ENCODE data around the gene NDST4. TPM values are rescaled to one million over a fixed set of nuclear protein-coding genes. Genes with fewer than 3 reads are reported as not detected.

Gene NDST4
- total RNA-seq, 2 donors from 2014 or later, result not detected

DNA sequence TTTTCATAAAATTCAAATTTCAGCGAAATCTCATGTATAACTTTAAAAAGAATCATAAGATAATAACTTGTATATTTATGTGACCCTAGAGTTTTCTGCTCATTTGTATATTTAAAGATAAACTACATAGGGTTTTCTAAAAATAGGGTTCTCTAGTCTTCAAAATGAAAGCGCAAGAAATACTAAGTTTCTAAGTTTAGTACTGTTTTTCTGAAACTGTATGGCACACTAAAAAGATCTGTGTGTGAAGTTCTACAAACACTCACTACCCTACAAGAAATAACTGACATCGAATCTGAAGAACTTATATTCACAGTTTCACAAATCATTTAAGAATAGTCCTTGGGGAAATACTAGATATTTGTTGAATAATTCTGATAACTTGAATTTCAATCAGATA, 38.7 kb upstream of the NDST4 start:
- no peak overlapping the region for H3K4me3 ChIP-seq
- no peak overlapping the region for H3K27ac ChIP-seq
- H3K4me1 ChIP-seq, result no peaks in the 10 kb centered on the region
- TF ChIP-seq, protein P1, sequence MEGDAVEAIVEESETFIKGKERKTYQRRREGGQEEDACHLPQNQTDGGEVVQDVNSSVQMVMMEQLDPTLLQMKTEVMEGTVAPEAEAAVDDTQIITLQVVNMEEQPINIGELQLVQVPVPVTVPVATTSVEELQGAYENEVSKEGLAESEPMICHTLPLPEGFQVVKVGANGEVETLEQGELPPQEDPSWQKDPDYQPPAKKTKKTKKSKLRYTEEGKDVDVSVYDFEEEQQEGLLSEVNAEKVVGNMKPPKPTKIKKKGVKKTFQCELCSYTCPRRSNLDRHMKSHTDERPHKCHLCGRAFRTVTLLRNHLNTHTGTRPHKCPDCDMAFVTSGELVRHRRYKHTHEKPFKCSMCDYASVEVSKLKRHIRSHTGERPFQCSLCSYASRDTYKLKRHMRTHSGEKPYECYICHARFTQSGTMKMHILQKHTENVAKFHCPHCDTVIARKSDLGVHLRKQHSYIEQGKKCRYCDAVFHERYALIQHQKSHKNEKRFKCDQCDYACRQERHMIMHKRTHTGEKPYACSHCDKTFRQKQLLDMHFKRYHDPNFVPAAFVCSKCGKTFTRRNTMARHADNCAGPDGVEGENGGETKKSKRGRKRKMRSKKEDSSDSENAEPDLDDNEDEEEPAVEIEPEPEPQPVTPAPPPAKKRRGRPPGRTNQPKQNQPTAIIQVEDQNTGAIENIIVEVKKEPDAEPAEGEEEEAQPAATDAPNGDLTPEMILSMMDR (IDR thresholded peaks at IDR 0.05), result no peak
- no peaks in the 10 kb centered on the region for H3K27me3 ChIP-seq
- H3K36me3 ChIP-seq, result no peaks in the 10 kb centered on the region
- no peak for DNase-seq (ENCODE audit: low spot score)
- no peaks in the 10 kb centered on the region for H3K9me3 ChIP-seq

DNA sequence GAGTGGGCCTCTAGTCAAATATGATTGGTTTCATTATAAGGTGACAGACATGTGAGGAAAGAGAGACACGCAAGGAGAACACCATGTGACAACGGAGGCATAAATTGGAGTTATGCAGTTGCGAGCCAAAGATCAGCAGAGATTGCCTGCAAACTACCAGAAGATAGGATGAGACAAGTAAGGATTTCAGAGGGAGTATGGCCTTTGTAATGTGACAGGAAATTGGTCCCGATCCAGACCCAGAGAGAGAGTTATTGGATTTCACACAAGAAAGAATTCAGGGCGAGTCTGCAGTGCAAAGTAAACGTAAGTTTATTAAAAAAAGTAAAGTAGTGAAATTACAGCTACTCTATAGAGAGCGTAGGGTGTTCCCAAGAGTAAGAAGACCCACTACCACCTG, 35.7 kb upstream of the NDST4 start:
- Histone ChIP-seq H3K27me3 (no peaks in the 10 kb centered on the region), H3K36me3 (no peaks in the 10 kb centered on the region), H3K4me3 (no peak overlapping the region), H3K27ac (no peak overlapping the region), H3K4me1 (no peaks in the 10 kb centered on the region), H3K9me3 (no peaks in the 10 kb centered on the region)
- TF ChIP-seq, protein P1 (IDR thresholded peaks at IDR 0.05), result no peak
- no peak for DNase-seq (ENCODE audit: low spot score)

DNA sequence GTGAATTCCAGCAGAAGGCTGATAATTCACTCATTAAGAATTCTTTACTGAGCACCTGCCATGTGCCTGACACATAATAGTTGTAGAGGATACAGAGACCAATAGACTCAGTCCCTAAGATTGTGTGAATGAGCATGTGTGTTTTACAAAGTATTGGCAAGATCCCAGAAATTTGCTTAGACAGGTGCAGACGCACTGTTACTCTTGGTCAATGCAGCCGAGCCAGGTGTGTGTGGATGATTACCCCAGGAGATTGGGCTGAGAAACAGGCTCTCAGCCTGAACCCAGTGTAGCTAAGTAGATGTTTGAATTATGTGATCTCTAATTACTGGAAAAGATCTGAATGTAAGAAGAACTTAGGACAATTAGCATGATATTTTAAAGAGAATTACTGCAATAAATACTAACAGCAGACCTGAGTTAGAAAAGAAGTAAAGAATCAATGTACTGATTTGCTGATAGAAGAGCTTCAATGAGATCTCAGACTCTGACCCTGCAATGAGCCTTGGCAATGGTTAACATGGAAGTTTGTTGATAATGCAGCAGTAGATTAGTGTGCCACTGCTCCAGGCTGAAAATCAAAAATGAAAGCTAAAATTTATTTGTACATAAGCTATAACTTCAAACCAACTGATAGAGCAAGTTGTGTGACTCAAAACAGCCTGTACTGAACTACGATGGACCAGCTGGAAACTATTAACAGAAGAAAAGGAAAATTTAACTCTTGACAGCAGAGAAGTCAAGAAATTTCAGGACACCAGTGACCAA, 32.2 kb upstream of the NDST4 start:
- TF ChIP-seq, protein P1 (IDR thresholded peaks at IDR 0.05), result no peak

DNA sequence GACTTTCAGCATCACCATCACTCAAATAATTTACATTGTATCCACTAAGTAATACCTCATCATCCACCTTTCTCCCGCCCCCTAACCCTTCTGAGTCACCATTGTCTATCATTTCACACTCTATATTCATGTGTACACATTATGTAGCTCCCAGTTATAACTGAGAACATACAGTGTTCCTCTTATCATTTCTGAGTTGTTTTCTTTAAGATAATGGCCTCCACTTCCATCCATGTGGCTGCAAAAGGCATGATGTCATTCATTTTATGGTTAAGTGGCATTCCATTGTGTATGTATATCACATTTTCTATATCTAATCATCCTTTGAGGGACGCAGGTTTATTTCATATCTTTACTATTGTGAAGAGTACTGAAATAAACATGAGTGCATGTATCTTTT, 14.6 kb upstream of the NDST4 start:
- Histone ChIP-seq H3K36me3 (no peaks in the 10 kb centered on the region), H3K27ac (no peak overlapping the region), H3K27me3 (no peaks in the 10 kb centered on the region), H3K4me3 (no peak overlapping the region), H3K9me3 (no peaks in the 10 kb centered on the region), H3K4me1 (no peaks in the 10 kb centered on the region)
- no peak for DNase-seq (ENCODE audit: low spot score)
- TF ChIP-seq, protein P1 (IDR thresholded peaks at IDR 0.05), result no peak

More for the DNA sequence above, 32.2 kb upstream of the NDST4 start:
- no peaks in the 10 kb centered on the region for H3K27me3 ChIP-seq
- no peak overlapping the region for H3K4me3 ChIP-seq
- H3K36me3 ChIP-seq, result no peaks in the 10 kb centered on the region
- no peak overlapping the region for H3K27ac ChIP-seq
- H3K9me3 ChIP-seq, result no peaks in the 10 kb centered on the region
- no peaks in the 10 kb centered on the region for H3K4me1 ChIP-seq
- DNase-seq (ENCODE audit: low spot score), result no peak

DNA sequence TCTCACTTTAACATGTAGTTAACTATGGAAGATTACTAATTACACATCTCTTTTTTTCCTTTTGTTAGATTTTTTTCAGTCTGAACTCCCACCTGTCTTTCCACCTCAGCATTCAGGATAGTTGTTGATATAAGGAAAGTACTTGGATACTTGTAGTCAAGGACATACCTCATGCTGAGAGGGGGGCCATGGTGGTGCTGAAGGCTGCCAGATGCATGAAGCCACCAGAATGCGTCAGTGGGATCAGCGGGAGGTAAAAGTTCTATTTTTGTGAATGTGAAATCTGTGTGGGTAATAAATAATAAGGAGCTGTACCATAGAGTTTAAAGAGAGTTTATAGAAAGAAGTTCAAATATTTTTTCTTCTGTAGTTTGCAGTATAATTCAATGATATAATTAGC, 13.1 kb upstream of the NDST4 start:
- TF ChIP-seq, protein P1 (IDR thresholded peaks at IDR 0.05), result no peak
- no peak for DNase-seq (ENCODE audit: low spot score)
- Histone ChIP-seq H3K36me3 (no peaks in the 10 kb centered on the region), H3K27me3 (no peaks in the 10 kb centered on the region), H3K4me1 (no peaks in the 10 kb centered on the region), H3K4me3 (no peak overlapping the region), H3K9me3 (no peaks in the 10 kb centered on the region), H3K27ac (no peak overlapping the region)
